Stimulated activated CD4-positive, alpha-beta T cell treated with anti-CD3 and anti-CD28 coated beads, Interleukin-2, amount 100 ng/mL, for 48 hours (primary cell): ENCODE measurements around the gene LRP8.
"Not testable (repeated sequence)": the region's sequence is repeated elsewhere in the genome, so short reads cannot be mapped to it uniquely, and the experiment has no call there.

ENCODE experiments used
- DNase-seq, 2 donors: peaks; one replicate each; pipeline ENCODE4 v3.0.0-alpha.2; 2020

The LRP8 gene

DNA sequence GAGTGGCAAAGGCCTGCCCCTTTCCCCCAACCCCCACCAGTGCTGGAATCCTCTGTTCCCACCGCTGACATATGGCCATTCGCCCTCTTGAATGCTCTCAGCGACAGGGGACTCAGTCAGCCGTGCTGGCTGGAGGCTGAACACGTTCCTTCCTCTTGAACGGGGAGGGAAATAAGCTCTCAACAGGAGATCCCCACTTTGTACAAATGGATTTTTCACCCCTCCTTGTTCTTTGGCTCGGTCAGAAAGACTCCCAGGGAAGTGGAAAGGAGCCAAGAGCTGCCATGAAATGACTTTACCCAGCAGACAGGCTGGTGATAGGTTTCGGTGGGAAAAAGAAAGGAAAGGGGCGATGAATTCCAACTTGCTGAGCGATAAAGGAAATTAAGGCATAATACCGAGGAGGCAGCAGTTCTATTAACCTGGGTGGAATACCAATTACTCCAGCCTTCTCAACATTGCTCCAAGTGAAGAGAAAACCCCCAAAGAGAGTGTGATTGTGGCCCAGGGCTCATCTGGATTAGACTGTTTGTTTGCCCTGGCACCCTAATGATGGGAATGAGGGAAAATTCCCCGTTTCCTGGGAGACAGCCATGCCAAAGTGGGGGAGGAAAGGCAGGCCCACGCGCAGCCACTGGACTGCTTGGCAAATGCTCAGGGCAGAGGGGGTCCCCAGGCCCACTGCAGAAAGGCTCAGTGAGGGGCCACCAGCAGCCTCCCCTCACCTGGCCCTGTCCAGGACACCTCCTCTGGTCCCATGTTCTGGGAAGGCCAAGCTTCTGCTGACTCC, 23.9 kb downstream of the LRP8 start:
- DNase-seq = no peak

DNA sequence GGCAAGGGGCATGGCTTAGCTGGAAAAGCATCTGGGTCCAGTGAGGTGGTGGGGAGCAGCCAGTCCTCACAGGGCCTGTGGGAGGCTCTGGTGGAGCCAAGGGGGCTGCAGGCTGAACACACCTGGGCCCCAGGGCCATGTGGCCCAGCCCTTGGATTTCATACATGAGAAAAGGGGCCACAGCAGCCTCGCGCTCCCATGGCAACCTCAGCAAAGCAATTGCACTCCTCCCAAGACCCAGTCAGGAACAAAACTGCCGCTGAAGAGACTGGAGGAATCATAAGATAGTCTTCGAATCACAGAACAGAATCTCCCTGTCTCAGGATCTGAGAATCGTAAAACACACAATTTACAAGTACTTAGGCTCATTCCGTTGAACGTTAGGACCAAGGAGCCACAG, 24.6 kb downstream of the LRP8 start:
- no peak for DNase-seq

GRCh38 chr1:53299233-53299632, 28.6 kb downstream of the LRP8 start:
- no peak for DNase-seq

GRCh38 chr1:53298045-53298637, 29.7 kb downstream of the LRP8 start:
- no peak for DNase-seq

GRCh38 chr1:53297195-53297594, 30.7 kb downstream of the LRP8 start:
- DNase-seq = no peak

- DNase-seq = no peak
Observed at GRCh38 chr1:53296117-53296749, 31.6 kb downstream of the LRP8 start.

- DNase-seq = no peak
Observed at GRCh38 chr1:53295726-53296116, 32.1 kb downstream of the LRP8 start.

- DNase-seq = no peak
Observed at GRCh38 chr1:53295295-53295694, 32.6 kb downstream of the LRP8 start.

DNA sequence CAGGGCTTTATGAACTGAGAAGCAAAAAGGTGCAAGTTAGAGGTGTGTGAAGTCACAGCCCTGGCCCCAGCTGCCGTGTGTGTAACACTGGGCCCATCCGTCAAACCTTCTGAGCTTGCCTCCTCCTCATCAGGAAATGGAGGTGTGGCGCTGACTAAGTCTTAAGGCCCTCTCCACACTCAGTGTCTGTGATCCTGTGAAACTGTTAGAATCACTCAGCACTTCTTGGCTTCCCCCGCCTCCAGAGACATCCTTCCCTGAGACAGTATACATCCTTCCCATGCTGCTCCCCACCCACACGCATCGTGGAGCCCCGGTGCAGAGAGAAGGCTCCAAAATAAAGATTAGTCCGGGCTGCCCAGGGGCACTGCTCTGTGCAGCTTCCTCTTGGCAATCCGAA, 33.3 kb downstream of the LRP8 start:
- DNase-seq = peak; percentile 35 to 41

GRCh38 chr1:53294061-53294460, 33.8 kb downstream of the LRP8 start:
- no peak for DNase-seq

DNA sequence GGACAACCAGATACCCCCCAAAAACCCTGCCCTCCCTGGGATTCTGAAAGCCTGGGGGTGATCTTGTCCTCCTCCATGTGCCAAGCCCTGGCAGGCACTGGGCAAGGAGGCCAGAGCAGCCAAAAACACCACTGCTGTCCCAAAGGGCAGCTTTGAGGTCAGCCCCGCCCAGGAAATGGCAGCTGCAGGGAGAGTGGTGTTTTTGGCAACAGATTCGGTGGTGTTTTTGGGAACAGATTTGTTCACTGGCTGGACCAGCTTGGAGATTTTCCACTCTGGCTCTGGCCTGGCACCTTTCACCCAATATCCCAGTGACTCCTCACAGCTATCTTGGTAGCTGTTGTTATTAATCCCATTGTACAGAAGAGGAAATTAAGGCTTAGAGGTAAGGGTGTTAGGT, 34.7 kb downstream of the LRP8 start:
- no peak for DNase-seq

DNA sequence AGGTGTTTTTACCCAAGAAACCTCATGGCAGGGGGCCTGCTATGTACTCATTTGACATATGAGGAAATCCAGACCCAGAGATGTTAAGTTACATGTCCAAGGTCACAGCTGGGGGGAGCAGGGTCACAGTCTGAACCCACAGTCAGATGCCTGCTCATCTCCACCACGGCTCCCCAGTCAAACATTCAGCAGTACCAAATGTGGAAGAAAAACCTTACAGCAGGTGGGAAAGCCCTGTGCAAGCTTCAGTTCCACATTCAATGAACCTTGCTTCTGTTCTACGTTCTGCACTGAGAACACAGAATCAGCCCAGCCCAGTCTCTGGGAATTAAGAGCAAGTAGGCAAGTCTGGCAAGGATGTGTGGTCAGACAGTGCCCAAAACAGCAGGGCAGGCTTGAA, 35.2 kb downstream of the LRP8 start:
- DNase-seq = no peak

- no peak for DNase-seq
Observed at GRCh38 chr1:53291574-53291973, 36.3 kb downstream of the LRP8 start.

DNA sequence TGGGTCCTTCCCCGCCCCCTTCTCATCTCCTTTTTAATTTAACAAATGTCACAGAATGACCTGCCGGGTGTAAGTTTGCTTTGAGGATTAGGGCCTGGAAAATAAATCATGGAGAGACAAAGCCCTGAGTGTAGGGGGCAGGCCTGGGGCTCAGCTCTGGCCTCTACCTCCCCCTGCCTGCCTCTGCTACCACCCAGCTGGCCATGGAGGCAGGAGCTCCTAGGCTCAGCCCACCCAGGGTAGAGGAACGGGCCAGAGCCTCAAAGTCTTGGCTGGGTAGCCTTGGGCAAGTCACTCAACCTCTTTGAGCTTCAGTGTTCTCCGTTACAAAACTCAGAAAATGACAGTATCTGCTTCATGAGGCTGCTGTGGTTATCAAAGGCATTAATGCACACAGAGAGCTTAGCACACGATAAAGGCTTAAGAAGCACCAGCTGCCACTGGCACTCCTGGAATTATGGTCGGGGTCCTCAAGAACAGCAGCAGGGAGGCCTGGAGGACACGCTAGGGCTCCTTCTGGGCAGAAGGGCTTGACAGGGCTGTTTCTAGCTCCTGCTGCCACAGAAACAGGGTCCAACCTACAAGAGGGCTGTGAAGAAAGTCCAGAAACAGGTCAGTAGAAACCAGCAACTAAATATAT, 39.0 kb downstream of the LRP8 start:
- DNase-seq = no peak

DNA sequence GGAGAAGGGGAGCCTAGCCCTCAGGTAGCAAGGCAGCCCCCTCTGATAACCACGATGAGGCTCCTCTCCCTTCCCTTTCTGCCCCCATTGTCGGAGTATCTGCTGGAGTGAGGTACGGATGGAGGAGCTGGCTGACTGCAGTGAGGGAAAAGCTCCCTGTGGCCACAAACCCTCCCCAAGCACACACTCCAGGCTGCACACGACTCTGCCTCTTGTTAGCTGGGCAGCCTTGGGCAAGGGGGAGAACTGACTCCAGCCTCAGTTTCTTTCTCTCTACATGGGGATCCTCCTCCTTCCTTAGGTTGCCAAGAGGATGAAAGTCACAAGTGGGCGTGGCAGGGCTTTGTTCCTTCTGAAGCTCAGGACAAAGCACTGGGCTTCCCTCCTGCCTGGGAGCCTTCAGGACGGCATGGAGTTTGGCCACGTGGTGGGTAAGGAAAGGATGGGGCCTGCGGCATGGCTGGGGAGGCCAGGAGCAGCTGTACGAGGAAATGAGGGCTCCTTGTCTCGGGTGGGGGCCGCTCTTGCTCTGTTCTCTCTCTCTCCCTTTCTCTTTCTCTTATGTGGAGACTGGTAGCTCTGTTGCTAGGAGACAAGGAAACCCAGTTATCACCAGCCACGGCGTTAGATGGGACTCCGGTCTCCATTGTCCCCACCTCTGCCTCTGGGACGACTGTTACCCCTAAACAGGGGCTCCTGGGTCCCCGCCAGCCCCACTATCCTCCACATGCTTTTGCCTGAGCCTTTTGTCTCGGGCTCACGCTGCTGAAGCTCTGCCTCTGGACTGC, 39.7 kb downstream of the LRP8 start:
- no peak for DNase-seq

DNA sequence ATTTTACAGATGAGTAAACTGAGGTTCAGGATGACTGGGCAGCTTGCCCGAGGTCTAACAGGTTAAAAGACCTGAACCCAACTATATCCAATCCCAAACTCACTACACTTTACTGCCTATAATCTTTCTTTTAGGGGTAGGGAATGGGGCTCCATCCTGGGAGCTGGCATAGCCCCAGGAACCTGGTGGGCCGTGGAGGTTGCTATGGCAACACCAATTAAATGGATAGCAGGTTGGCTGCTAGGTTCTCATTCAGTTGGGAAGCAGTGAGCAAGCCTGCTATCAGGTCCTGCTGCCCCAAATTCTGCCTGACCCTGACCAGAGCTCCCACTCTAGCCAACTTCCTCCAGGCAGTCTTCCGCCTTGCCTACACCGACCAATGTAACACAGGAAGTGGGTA, 40.9 kb downstream of the LRP8 start:
- no peak for DNase-seq

GRCh38 chr1:53285969-53286760, 41.7 kb downstream of the LRP8 start:
- no peak for DNase-seq

GRCh38 chr1:53285546-53285945, 42.3 kb downstream of the LRP8 start:
- no peak for DNase-seq

GRCh38 chr1:53284224-53285020, 43.4 kb downstream of the LRP8 start:
- DNase-seq = no peak

GRCh38 chr1:53283156-53283555, 44.7 kb downstream of the LRP8 start:
- not testable (repeated sequence) for DNase-seq

- DNase-seq = no peak
Observed at GRCh38 chr1:53281133-53281532, 46.7 kb downstream of the LRP8 start.
